OCI-LY7 (cell line): ENCODE measurements around the gene BLACAT1.

ENCODE experiments used
- EZH2phosphoT487 ChIP-seq: fragments of 200-600 bp; sonication (generic); IDR thresholded peaks from 2 replicates; pipeline ENCODE4 v1.6.1; 2018; ENCODE audit warnings: low read depth, borderline replicate concordance, mild to moderate bottlenecking, mixed run types, antibody characterized with exemption, low read length, moderate library complexity, mixed read lengths
- TF ChIP-seq, protein P1 (sequence below): fragments of 200-600 bp; sonication (generic); conservative IDR thresholded peaks from 2 replicates; pipeline ENCODE4 v1.5.1; 2014; ENCODE audit warnings: mild to moderate bottlenecking, antibody characterized with exemption, low read length, moderate library complexity, mixed read lengths

DNA sequence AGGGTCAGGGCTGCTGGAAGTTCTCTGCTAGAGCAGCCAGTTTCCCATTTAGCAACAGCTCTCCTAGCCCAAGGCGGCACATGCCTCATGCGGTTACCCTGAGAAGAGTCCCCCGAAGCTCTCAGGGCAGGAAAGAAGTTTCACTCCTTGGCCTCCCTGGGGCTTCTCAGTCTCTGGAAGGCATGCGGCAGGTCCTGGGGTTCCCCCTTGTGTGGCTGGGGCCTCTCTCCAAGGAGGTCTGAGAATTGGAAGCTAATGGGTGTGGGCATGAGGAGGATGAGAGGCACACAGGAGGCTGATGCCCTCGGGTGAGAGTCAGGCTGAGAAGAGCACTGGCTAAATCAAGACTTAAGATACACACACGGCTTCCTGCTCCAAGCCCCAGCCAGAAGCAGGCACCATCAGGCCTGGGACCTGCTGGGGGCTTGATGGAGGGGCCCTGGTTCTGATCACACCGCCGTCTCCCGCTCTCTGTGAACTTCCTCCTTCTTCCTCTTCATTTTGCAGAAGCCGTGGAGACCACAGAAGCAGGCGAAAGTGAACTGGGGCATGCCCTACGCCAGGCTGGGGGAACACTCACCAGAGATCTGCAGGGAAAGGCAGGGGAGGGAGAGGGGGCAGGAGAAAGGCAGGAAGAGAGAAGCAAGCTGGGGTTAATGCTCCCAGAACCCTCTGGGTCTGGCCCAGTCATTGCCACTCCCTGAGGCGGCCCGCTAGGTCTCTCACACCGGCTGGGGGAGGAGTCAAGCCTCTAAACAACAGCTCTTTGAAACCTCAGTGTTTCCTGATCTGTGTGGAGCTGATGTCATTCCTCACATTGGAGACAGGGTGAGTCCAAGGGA lies 15.1 kb downstream of the BLACAT1 start:
- TF ChIP-seq EZH2phosphoT487, result no peak
- TF ChIP-seq, protein P1, sequence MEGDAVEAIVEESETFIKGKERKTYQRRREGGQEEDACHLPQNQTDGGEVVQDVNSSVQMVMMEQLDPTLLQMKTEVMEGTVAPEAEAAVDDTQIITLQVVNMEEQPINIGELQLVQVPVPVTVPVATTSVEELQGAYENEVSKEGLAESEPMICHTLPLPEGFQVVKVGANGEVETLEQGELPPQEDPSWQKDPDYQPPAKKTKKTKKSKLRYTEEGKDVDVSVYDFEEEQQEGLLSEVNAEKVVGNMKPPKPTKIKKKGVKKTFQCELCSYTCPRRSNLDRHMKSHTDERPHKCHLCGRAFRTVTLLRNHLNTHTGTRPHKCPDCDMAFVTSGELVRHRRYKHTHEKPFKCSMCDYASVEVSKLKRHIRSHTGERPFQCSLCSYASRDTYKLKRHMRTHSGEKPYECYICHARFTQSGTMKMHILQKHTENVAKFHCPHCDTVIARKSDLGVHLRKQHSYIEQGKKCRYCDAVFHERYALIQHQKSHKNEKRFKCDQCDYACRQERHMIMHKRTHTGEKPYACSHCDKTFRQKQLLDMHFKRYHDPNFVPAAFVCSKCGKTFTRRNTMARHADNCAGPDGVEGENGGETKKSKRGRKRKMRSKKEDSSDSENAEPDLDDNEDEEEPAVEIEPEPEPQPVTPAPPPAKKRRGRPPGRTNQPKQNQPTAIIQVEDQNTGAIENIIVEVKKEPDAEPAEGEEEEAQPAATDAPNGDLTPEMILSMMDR, result no peak
